ENCODE measurements around the gene C7orf25. TPM values are rescaled to one million over a fixed set of nuclear protein-coding genes. Genes with fewer than 3 reads are reported as not detected.

C7orf25 gene
- total RNA-seq, result 0.75 TPM

- TF ChIP-seq CTCF (IDR thresholded peaks at IDR 0.05), result no peak
- Histone ChIP-seq H3K36me3 (peaks cover 3 to 11% of the 10 kb centered on the region in 2 donors), H3K27ac (peak within 1 kb of the TSS; percentile 70 to 72), H3K4me3 (peak within 1 kb of the TSS; percentile 82 to 87), H3K4me1 (peaks cover 7% of the 10 kb centered on the region in 2 donors), H3K27me3 (no peaks in the 10 kb centered on the region), H3K9me3 (no peaks in the 10 kb centered on the region)
- intact Hi-C loops (cut with DNase I), result loop anchor here (1.0 to 10.0 kb wide), 4 partner anchors 21 to 677 kb away; partner anchors contain the start of genes GLI3, MRPL32 and PSMA2
- DNase-seq (ENCODE audit: low spot score in 2 of 2), result peak; percentile 85 to 97
These were observed at the start of gene C7orf25 for GRCh38 chr7:42911454-42912447. C7orf25 (minus strand) TSS chr7:42912070; CDS start chr7:42910900, 1,170 bp downstream.

GRCh38 chr7:42961170-42961569, 49.3 kb upstream of the C7orf25 start:
- no peak for TF ChIP-seq CTCF (IDR thresholded peaks at IDR 0.05)
- no peaks in the 10 kb centered on the region for H3K4me1 ChIP-seq
- DNase-seq (ENCODE audit: low spot score in 2 of 2), result no peak
- no peaks in the 10 kb centered on the region for H3K36me3 ChIP-seq
- no peaks in the 10 kb centered on the region for H3K27me3 ChIP-seq
- intact Hi-C loops (cut with DNase I), result no loop called here
- no peaks in the 10 kb centered on the region for H3K9me3 ChIP-seq
- H3K4me3 ChIP-seq, result no peak overlapping the region
- H3K27ac ChIP-seq, result no peak overlapping the region

GRCh38 chr7:42960762-42961161, 48.9 kb upstream of the C7orf25 start:
- Histone ChIP-seq H3K9me3 (no peaks in the 10 kb centered on the region), H3K4me3 (no peak overlapping the region), H3K27ac (no peak overlapping the region), H3K36me3 (no peaks in the 10 kb centered on the region), H3K4me1 (no peaks in the 10 kb centered on the region), H3K27me3 (no peaks in the 10 kb centered on the region)
- TF ChIP-seq CTCF (IDR thresholded peaks at IDR 0.05), result no peak
- no peak for DNase-seq (ENCODE audit: low spot score in 2 of 2)
- intact Hi-C loops (cut with DNase I), result no loop called here

GRCh38 chr7:42959549-42959948, 47.7 kb upstream of the C7orf25 start:
- Histone ChIP-seq H3K27ac (no peak overlapping the region), H3K27me3 (no peaks in the 10 kb centered on the region), H3K36me3 (no peaks in the 10 kb centered on the region), H3K9me3 (no peaks in the 10 kb centered on the region), H3K4me1 (no peaks in the 10 kb centered on the region), H3K4me3 (no peak overlapping the region)
- TF ChIP-seq CTCF (IDR thresholded peaks at IDR 0.05), result no peak
- no peak for DNase-seq (ENCODE audit: low spot score in 2 of 2)
- intact Hi-C loops (cut with DNase I), result no loop called here

GRCh38 chr7:42956062-42956461, 44.2 kb upstream of the C7orf25 start:
- H3K27me3 ChIP-seq, result no peaks in the 10 kb centered on the region
- H3K27ac ChIP-seq, result no peak overlapping the region
- H3K4me1 ChIP-seq, result no peaks in the 10 kb centered on the region
- H3K36me3 ChIP-seq, result no peaks in the 10 kb centered on the region
- H3K9me3 ChIP-seq, result no peaks in the 10 kb centered on the region
- no peak for DNase-seq (ENCODE audit: low spot score in 2 of 2)
- intact Hi-C loops (cut with DNase I), result no loop called here
- no peak for TF ChIP-seq CTCF (IDR thresholded peaks at IDR 0.05)
- H3K4me3 ChIP-seq, result no peak overlapping the region

Measured in ascending aorta (tissue), 2 donors.